Measurements from ENCODE around the gene SRXN1.

SRXN1 gene

DNA sequence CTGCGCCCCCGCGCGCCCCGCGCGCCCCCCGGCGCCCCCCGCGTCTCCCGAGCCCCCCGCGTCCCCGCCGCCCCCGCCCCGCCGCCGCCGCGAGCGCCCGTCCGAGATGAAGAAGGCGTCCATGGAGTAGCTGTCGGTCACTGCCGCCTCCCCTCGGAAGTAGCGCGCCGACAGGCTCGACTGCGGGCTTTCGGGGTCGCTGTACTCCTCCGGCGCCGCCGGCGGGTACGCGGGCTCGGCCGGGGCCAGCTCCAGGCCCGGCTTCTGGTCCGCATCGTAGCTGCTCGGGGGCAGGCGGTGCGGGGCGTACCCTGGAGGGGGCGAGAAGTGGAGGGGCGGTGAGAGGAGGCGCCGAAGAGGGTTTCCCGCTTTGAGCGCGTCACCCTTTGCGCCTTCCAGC, 11.2 kb upstream of the SRXN1 start:
- Histone ChIP-seq H3K27me3 (ENCODE audit: control insufficient read depth, insufficient read depth, low read length) (peaks cover 33% of the 10 kb centered on the region; the same call in 1 of the 2 replicates), H3K4me1 (ENCODE audit: control insufficient read depth, insufficient read depth, low read length) (peaks cover 53% of the 10 kb centered on the region), H3K9me3 (ENCODE audit: control insufficient read depth, insufficient read depth, low read depth, low read length) (no peaks in the 10 kb centered on the region), H3K9ac (ENCODE audit: low read length) (no peak overlapping the region), H3K27ac (ENCODE audit: low read depth, low read length) (no peak overlapping the region), H3K36me3 (ENCODE audit: control insufficient read depth, insufficient read depth, low read length) (no peaks in the 10 kb centered on the region), H3K4me3 (ENCODE audit: low read depth, low read length) (no peak overlapping the region)

- Histone ChIP-seq H3K27ac (ENCODE audit: low read depth, low read length) (no peak overlapping the region), H3K36me3 (ENCODE audit: control insufficient read depth, insufficient read depth, low read length) (no peaks in the 10 kb centered on the region), H3K4me1 (ENCODE audit: control insufficient read depth, insufficient read depth, low read length) (peaks cover 56% of the 10 kb centered on the region), H3K4me3 (ENCODE audit: low read depth, low read length) (no peak overlapping the region; the same call in 1 of the 2 replicates), H3K27me3 (ENCODE audit: control insufficient read depth, insufficient read depth, low read length) (peaks cover 33% of the 10 kb centered on the region; the same call in 1 of the 2 replicates), H3K9ac (ENCODE audit: low read length) (no peak overlapping the region), H3K9me3 (ENCODE audit: control insufficient read depth, insufficient read depth, low read depth, low read length) (no peaks in the 10 kb centered on the region)
Observed at GRCh38 chr20:663315-664090, 10.5 kb upstream of the SRXN1 start.

GRCh38 chr20:662277-663192, 9.5 kb upstream of the SRXN1 start:
- Histone ChIP-seq H3K4me3 (ENCODE audit: low read depth, low read length) (no peak overlapping the region), H3K27me3 (ENCODE audit: control insufficient read depth, insufficient read depth, low read length) (peaks cover 33% of the 10 kb centered on the region; the same call in 1 of the 2 replicates), H3K9ac (ENCODE audit: low read length) (no peak overlapping the region), H3K4me1 (ENCODE audit: control insufficient read depth, insufficient read depth, low read length) (peaks cover 63% of the 10 kb centered on the region), H3K9me3 (ENCODE audit: control insufficient read depth, insufficient read depth, low read depth, low read length) (no peaks in the 10 kb centered on the region), H3K27ac (ENCODE audit: low read depth, low read length) (peak overlapping the region; percentile 4; the same call in 1 of the 2 replicates), H3K36me3 (ENCODE audit: control insufficient read depth, insufficient read depth, low read length) (no peaks in the 10 kb centered on the region)

DNA sequence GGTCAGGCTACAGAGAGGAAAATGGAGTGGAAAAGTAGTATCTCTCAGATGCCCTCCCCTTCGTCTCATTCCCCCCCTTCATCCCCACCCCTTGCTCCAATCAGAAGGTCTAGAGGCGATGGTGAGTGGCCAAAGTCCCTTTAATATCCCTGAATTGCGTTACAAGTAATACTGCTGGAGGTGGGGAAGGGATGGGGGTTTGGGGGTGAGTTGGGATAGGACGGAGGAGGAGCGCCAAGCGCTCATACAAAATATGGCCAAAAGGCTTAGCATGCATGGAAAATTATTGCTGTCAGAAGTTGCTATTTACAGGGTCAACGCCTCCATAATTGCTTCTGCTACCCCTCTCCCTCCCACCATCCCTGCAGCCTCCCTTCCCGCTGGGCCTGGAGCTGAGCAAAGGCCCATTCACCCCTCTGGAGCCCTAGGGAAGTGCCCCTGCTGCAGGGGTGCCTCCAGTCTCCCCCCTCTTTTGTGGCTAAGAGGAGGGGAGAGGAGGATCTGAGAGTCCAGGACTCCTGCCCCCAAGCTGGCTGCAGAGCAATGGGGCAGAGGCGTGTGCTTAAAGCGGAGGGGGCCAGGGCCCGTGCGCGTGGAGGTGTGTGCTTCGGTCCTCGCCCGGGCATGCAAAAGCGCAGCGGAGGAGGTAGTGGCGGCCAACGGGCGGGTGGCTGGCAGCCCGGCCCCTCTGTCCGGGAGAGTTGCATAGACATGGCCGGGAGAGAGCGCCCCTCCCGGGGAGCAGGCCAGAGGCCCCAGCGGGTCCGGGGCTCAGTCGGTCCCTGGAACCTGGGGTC, 8.7 kb upstream of the SRXN1 start:
- H3K4me1 ChIP-seq (ENCODE audit: control insufficient read depth, insufficient read depth, low read length): peaks cover 71% of the 10 kb centered on the region
- peaks cover 33% of the 10 kb centered on the region; the same call in 1 of the 2 replicates for H3K27me3 ChIP-seq (ENCODE audit: control insufficient read depth, insufficient read depth, low read length)
- H3K9ac ChIP-seq (ENCODE audit: low read length): peak overlapping the region; percentile 50
- H3K4me3 ChIP-seq (ENCODE audit: low read depth, low read length): no peak overlapping the region
- H3K36me3 ChIP-seq (ENCODE audit: control insufficient read depth, insufficient read depth, low read length): no peaks in the 10 kb centered on the region
- peak overlapping the region; percentile 4; the same call in 1 of the 2 replicates for H3K27ac ChIP-seq (ENCODE audit: low read depth, low read length)
- H3K9me3 ChIP-seq (ENCODE audit: control insufficient read depth, insufficient read depth, low read depth, low read length): no peaks in the 10 kb centered on the region

DNA sequence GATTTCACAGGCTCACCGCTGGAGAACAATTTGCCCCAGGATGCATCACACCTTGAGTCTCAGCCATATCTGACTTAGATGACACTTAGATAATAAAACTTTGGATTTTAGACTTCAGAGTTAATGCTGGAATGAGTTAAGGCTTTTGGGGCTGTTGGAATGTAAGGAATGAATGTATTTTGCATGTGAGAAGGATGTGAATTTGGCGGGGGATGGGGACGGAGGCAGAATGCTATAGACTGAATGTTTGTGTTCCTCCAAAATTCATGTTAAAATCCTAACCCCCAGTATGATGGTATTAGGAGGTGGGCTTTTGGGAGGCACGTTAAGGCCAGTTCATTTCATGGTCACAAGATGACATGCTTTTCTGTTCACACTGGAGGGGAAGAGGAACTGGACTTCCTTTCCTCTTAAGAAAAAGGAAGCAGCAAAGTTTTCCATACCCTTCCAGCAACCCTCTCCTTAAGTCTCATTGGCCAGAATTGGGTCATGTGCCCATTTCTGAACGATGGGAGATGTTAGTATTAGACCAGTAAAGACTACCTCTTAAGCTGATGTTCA, 5.8 kb upstream of the SRXN1 start:
- Histone ChIP-seq H3K9ac (ENCODE audit: low read length) (peak overlapping the region; percentile 44), H3K27ac (ENCODE audit: low read depth, low read length) (peak overlapping the region; percentile 80), H3K36me3 (ENCODE audit: control insufficient read depth, insufficient read depth, low read length) (no peaks in the 10 kb centered on the region), H3K27me3 (ENCODE audit: control insufficient read depth, insufficient read depth, low read length) (peaks cover 20% of the 10 kb centered on the region; the same call in 1 of the 2 replicates), H3K4me1 (ENCODE audit: control insufficient read depth, insufficient read depth, low read length) (peaks cover 63% of the 10 kb centered on the region), H3K9me3 (ENCODE audit: control insufficient read depth, insufficient read depth, low read depth, low read length) (no peaks in the 10 kb centered on the region), H3K4me3 (ENCODE audit: low read depth, low read length) (peak overlapping the region; percentile 23)

DNA sequence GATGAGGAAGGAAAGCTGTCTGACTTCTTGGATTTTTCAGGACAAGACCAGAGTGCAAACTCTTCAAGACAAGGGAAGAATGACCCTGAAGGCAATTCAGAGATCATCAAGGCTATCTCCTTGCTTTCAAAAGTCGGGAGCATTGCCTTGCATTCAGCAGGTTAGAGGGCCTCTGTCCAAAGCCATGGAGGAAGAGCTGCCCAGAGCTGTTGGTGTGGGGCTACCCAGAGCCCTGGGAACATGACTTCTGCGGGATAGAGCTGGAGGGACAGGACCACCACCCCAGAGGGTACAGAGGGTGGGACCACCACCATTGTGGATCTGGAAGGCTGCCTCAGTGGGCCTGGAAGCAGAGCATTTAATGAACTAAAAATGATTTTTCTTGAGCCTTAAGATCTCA, 5.2 kb upstream of the SRXN1 start:
- no peaks in the 10 kb centered on the region for H3K36me3 ChIP-seq (ENCODE audit: control insufficient read depth, insufficient read depth, low read length)
- H3K4me3 ChIP-seq (ENCODE audit: low read depth, low read length): peak overlapping the region; percentile 23
- H3K4me1 ChIP-seq (ENCODE audit: control insufficient read depth, insufficient read depth, low read length): peaks cover 65% of the 10 kb centered on the region
- peaks cover 16% of the 10 kb centered on the region; the same call in 1 of the 2 replicates for H3K27me3 ChIP-seq (ENCODE audit: control insufficient read depth, insufficient read depth, low read length)
- no peaks in the 10 kb centered on the region for H3K9me3 ChIP-seq (ENCODE audit: control insufficient read depth, insufficient read depth, low read depth, low read length)
- H3K9ac ChIP-seq (ENCODE audit: low read length): peak overlapping the region; percentile 44
- H3K27ac ChIP-seq (ENCODE audit: low read depth, low read length): peak overlapping the region; percentile 80

DNA sequence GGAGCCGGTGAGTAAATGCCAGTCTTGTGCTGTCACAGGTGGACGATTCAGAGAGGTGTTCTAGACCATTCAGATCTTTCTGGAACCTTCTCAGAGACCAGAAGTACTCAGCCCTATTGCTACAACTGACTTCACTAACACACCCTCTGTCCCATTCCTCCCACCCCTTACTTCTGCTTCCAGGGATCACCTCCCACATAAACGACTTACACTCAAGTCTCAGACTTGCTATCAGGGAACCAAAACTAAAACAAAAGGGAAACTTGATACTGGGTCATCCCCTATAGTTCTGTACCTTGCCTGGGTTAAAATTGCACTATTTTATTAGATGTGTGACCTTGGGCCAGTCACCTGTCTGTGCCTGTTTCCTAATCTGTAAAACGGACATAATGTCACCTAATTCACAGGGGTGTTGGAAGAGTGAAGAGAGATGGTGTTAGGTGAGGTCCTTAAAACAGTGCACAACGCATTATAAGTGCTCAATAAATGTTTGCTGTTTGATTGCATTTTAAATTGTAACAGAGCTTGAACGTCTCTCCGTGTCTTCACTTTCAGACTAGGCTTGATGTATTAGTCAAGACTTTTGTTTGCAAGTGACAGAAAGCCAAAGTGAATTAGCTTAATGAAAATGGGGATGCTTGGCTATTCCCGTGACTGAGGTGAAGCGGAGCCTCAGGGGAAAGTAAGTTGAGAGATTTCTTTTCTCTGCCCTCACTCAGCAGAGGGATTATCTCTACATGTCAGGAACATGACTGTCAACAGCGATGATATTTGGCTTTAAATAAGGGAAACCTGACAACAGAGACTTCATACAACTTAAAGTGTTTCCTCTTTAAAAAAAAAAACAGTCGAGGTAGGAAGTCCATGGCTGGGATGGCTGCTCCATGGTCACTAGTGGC, 3.0 kb upstream of the SRXN1 start:
- H3K27ac ChIP-seq (ENCODE audit: low read depth, low read length): no peak overlapping the region

GRCh38 chr20:654417-654750, 1.4 kb upstream of the SRXN1 start:
- H3K36me3 ChIP-seq (ENCODE audit: control insufficient read depth, insufficient read depth, low read length): peaks cover 17% of the 10 kb centered on the region
- no peaks in the 10 kb centered on the region for H3K9me3 ChIP-seq (ENCODE audit: control insufficient read depth, insufficient read depth, low read depth, low read length)
- H3K4me1 ChIP-seq (ENCODE audit: control insufficient read depth, insufficient read depth, low read length): peaks cover 51% of the 10 kb centered on the region
- no peak overlapping the region for H3K27ac ChIP-seq (ENCODE audit: low read depth, low read length)
- no peak overlapping the region for H3K4me3 ChIP-seq (ENCODE audit: low read depth, low read length)
- peaks cover 4% of the 10 kb centered on the region; the same call in 1 of the 2 replicates for H3K27me3 ChIP-seq (ENCODE audit: control insufficient read depth, insufficient read depth, low read length)
- no peak overlapping the region for H3K9ac ChIP-seq (ENCODE audit: low read length)

More for the DNA sequence above, 3.0 kb upstream of the SRXN1 start:
- no peak overlapping the region for H3K9ac ChIP-seq (ENCODE audit: low read length)
- peaks cover 61% of the 10 kb centered on the region for H3K4me1 ChIP-seq (ENCODE audit: control insufficient read depth, insufficient read depth, low read length)
- H3K27me3 ChIP-seq (ENCODE audit: control insufficient read depth, insufficient read depth, low read length): peaks cover 4% of the 10 kb centered on the region; the same call in 1 of the 2 replicates
- no peak overlapping the region for H3K4me3 ChIP-seq (ENCODE audit: low read depth, low read length)
- H3K36me3 ChIP-seq (ENCODE audit: control insufficient read depth, insufficient read depth, low read length): peaks cover 3% of the 10 kb centered on the region; the same call in 1 of the 2 replicates
- H3K9me3 ChIP-seq (ENCODE audit: control insufficient read depth, insufficient read depth, low read depth, low read length): no peaks in the 10 kb centered on the region

- Histone ChIP-seq H3K4me1 (ENCODE audit: control insufficient read depth, insufficient read depth, low read length) (peaks cover 45% of the 10 kb centered on the region), H3K27me3 (ENCODE audit: control insufficient read depth, insufficient read depth, low read length) (peaks cover 4% of the 10 kb centered on the region; the same call in 1 of the 2 replicates), H3K9me3 (ENCODE audit: control insufficient read depth, insufficient read depth, low read depth, low read length) (no peaks in the 10 kb centered on the region), H3K4me3 (ENCODE audit: low read depth, low read length) (peak overlapping the region; percentile 86), H3K36me3 (ENCODE audit: control insufficient read depth, insufficient read depth, low read length) (peaks cover 21% of the 10 kb centered on the region), H3K9ac (ENCODE audit: low read length) (peak overlapping the region; percentile 60), H3K27ac (ENCODE audit: low read depth, low read length) (peak overlapping the region; percentile 2; the same call in 1 of the 2 replicates)
Observed at GRCh38 chr20:653590-654416, 803 bp upstream of the SRXN1 start.
